ENCODE data around the gene ADAMTS17. TPM values are rescaled to one million over a fixed set of nuclear protein-coding genes. Genes with fewer than 3 reads are reported as not detected.

The ADAMTS17 gene
- total RNA-seq, 1 experiment from 2014 or later, result 1.8 TPM

GRCh38 chr15:100343251-100343650 is 1.5 kb upstream of the ADAMTS17 start:
- DNase-seq (ENCODE audit: low spot score), result no peak
- POLR2A ChIA-PET, result no interaction called here
- peaks cover 3% of the 10 kb centered on the region; the same call in 1 of the 2 replicates for H3K9me3 Mint-ChIP-seq
- peaks cover 23% of the 10 kb centered on the region for H3K4me1 Mint-ChIP-seq
- no peak for TF ChIP-seq ZNF138 (CRISPR knock-in tag; conservative IDR thresholded peaks at IDR 0.05)
- TF ChIP-seq ZNF219 (CRISPR knock-in tag; IDR thresholded peaks at IDR 0.05; ENCODE audit: borderline replicate concordance), result no peak
- no peak for TF ChIP-seq FOXP1 (CRISPR knock-in tag; IDR thresholded peaks at IDR 0.05; ENCODE audit: borderline replicate concordance)
- TF ChIP-seq NR1H2 (CRISPR knock-in tag; IDR thresholded peaks at IDR 0.05), result no peak
- TF ChIP-seq E2F1 (CRISPR knock-in tag; IDR thresholded peaks at IDR 0.05), result no peak
- no peak overlapping the region for H3K27ac Mint-ChIP-seq
- H3K27me3 Mint-ChIP-seq (ENCODE audit: low read depth), result peaks cover 75% of the 10 kb centered on the region
- CTCF ChIA-PET, result interaction anchor here (1.6 kb wide), 1 partner anchor 414 kb away, joined by 14 read pairs; no protein-coding TSS in a partner anchor
- no peak for ATAC-seq
- no peak overlapping the region for H3K4me3 Mint-ChIP-seq
- H3K36me3 Mint-ChIP-seq, result no peaks in the 10 kb centered on the region

GRCh38 chr15:100341239-100341749 is 481 bp downstream of the ADAMTS17 start:
- DNase-seq (ENCODE audit: low spot score) (no peak), ATAC-seq (no peak)
- TF ChIP-seq ARID4B (CRISPR knock-in tag; IDR thresholded peaks at IDR 0.05; ENCODE audit: borderline replicate concordance) (no peak), ZNF281 (CRISPR knock-in tag; IDR thresholded peaks at IDR 0.05) (no peak), STAT6 (CRISPR knock-in tag; conservative IDR thresholded peaks at IDR 0.05; ENCODE audit: low read depth) (no peak)
- H3K9me3 Mint-ChIP-seq, result peaks cover 3% of the 10 kb centered on the region; the same call in 1 of the 2 replicates
- H3K36me3 Mint-ChIP-seq, result no peaks in the 10 kb centered on the region; the same call in 1 of the 2 replicates
- H3K4me3 Mint-ChIP-seq, result peak overlapping the region; percentile 61
- H3K27me3 Mint-ChIP-seq (ENCODE audit: low read depth), result peaks cover 63% of the 10 kb centered on the region
- CTCF ChIA-PET, result interaction anchor here (8.6 kb wide), 1 partner anchor 8 kb away, joined by 110 read pairs; no protein-coding TSS in a partner anchor
- POLR2A ChIA-PET, result interaction anchor here (0.6 to 0.8 kb wide), 2 partner anchors 9 to 43 kb away, joined by 3 read pairs; no protein-coding TSS in a partner anchor
- no peak overlapping the region for H3K27ac Mint-ChIP-seq
- peaks cover 26% of the 10 kb centered on the region for H3K4me1 Mint-ChIP-seq
